Measurements from ENCODE around the gene CCT7. TPM values are rescaled to one million over a fixed set of nuclear protein-coding genes. Genes with fewer than 3 reads are reported as not detected.

CCT7 gene
- total RNA-seq = 100 to 1,000 TPM; 347 to 391 TPM
- 254 TPM for polyA plus RNA-seq (2013, experiment 1 of 2)
- polyA plus RNA-seq (2013, experiment 2 of 2) = 232 TPM
- long read RNA-seq, experiment 1, transcript CCT7-201 (12 exons, 1,916 nt) = major isoform, 87 of 188 reads
- long read RNA-seq, experiment 1, partial matches to known transcripts = 75 of 188 reads
- long read RNA-seq, experiment 1, other reads (novel, unspliced or antisense) = 23 of 188 reads
- long read RNA-seq, experiment 2, transcript CCT7-201 (12 exons, 1,916 nt) = major isoform, 564 of 608 reads
- long read RNA-seq, experiment 2, partial matches to known transcripts = 21 of 608 reads
- long read RNA-seq, experiment 2, other reads (novel, unspliced or antisense) = 20 of 608 reads
- long read RNA-seq, experiment 3, transcript CCT7-201 (12 exons, 1,916 nt) = major isoform, 2,427 of 2,523 reads
- long read RNA-seq, experiment 3, transcript CCT7-215 (13 exons, 2,031 nt) = minor isoform, 6 of 2,523 reads
- long read RNA-seq, experiment 3, transcript CCT7-202 (7 exons, 1,234 nt) = minor isoform, 6 of 2,523 reads
- long read RNA-seq, experiment 3, partial matches to known transcripts = 40 of 2,523 reads
- long read RNA-seq, experiment 3, other reads (novel, unspliced or antisense) = 42 of 2,523 reads
- long read RNA-seq, experiment 4, transcript CCT7-216 (10 exons, 1,674 nt) = minor isoform, 7 of 1,720 reads
- long read RNA-seq, experiment 4, transcript CCT7-201 (12 exons, 1,916 nt) = major isoform, 1,560 of 1,720 reads
- long read RNA-seq, experiment 4, transcript CCT7-202 (7 exons, 1,234 nt) = minor isoform, 9 of 1,720 reads
- long read RNA-seq, experiment 4, partial matches to known transcripts = 123 of 1,720 reads
- long read RNA-seq, experiment 4, other reads (novel, unspliced or antisense) = 19 of 1,720 reads

GRCh38 chr2:73233932-73234832, at the start of gene CCT7:
TSS of gene CCT7 (plus strand) at chr2:73234308. CDS start at chr2:73234379, 71 bp downstream.
- H3K4me1 Mint-ChIP-seq = peaks cover 22% of the 10 kb centered on the region
- TF ChIP-seq CTCF (conservative IDR thresholded peaks at IDR 0.05) = no peak
- Histone ChIP-seq H3K27ac (ENCODE audit: low read depth, low read length) (peak within 1 kb of the TSS; percentile 88), H3K4me3 (ENCODE audit: low read length) (peak within 1 kb of the TSS; percentile 98), H3K9ac (ENCODE audit: extremely low read depth, low read length, poor library complexity, severe bottlenecking) (peak within 1 kb of the TSS; percentile 95), H3K27me3 (ENCODE audit: control insufficient read depth, insufficient read depth, low read length, poor library complexity, severe bottlenecking) (no peaks in the 10 kb centered on the region), H3K36me3 (ENCODE audit: control insufficient read depth, insufficient read depth, low read length) (peaks cover 11% of the 10 kb centered on the region), H3K9me3 (ENCODE audit: control insufficient read depth, low read length) (no peaks in the 10 kb centered on the region), H3K4me1 (ENCODE audit: control insufficient read depth, insufficient read depth, low read length) (no peaks in the 10 kb centered on the region)
- peaks cover 2% of the 10 kb centered on the region for H3K36me3 Mint-ChIP-seq (ENCODE audit: low read depth)
- no peaks in the 10 kb centered on the region for H3K9me3 Mint-ChIP-seq
- peak within 1 kb of the TSS; percentile 97 for H3K4me3 Mint-ChIP-seq
- H3K27ac Mint-ChIP-seq = peak within 1 kb of the TSS; percentile 96
- 0 to 1% methylated on average over 25 to 69 of the region's 69 CpGs for WGBS, 2 experiments (ENCODE audit: insufficient coverage in 1 of 2, insufficient read length in 1 of 2)
- H3K27me3 Mint-ChIP-seq (ENCODE audit: insufficient read depth) = no peaks in the 10 kb centered on the region
- DNase-seq = peak; percentile 95

- no peak for DNase-seq
- H3K9ac ChIP-seq (ENCODE audit: extremely low read depth, low read length, poor library complexity, severe bottlenecking) = no peak overlapping the region
- H3K27me3 ChIP-seq (ENCODE audit: control insufficient read depth, insufficient read depth, low read length, poor library complexity, severe bottlenecking) = peaks cover 33% of the 10 kb centered on the region
- no peak overlapping the region for H3K4me3 ChIP-seq (ENCODE audit: low read length)
- Mint-ChIP-seq H3K27ac (no peak overlapping the region), H3K4me1 (no peaks in the 10 kb centered on the region), H3K27me3 (ENCODE audit: insufficient read depth) (peaks cover 69% of the 10 kb centered on the region), H3K36me3 (ENCODE audit: low read depth) (no peaks in the 10 kb centered on the region), H3K4me3 (no peak overlapping the region), H3K9me3 (peaks cover 4% of the 10 kb centered on the region)
- H3K27ac ChIP-seq (ENCODE audit: low read depth, low read length) = no peak overlapping the region
- no peak for TF ChIP-seq CTCF (conservative IDR thresholded peaks at IDR 0.05)
- WGBS, 2 experiments (ENCODE audit: insufficient coverage in 1 of 2, insufficient read length in 1 of 2) = 76% methylated on average over 2 of the region's 2 CpGs; no CpG with 5 or more reads in 1 of the 2 experiments
- no peaks in the 10 kb centered on the region for H3K9me3 ChIP-seq (ENCODE audit: control insufficient read depth, low read length)
- no peaks in the 10 kb centered on the region for H3K36me3 ChIP-seq (ENCODE audit: control insufficient read depth, insufficient read depth, low read length)
- no peaks in the 10 kb centered on the region for H3K4me1 ChIP-seq (ENCODE audit: control insufficient read depth, insufficient read depth, low read length)
These were observed 48.1 kb upstream of the CCT7 start for GRCh38 chr2:73185965-73186364.

- Mint-ChIP-seq H3K4me1 (peaks cover 7% of the 10 kb centered on the region), H3K36me3 (ENCODE audit: low read depth) (no peaks in the 10 kb centered on the region), H3K27ac (no peak overlapping the region), H3K9me3 (peaks cover 4% of the 10 kb centered on the region), H3K4me3 (no peak overlapping the region), H3K27me3 (ENCODE audit: insufficient read depth) (peaks cover 57% of the 10 kb centered on the region)
- H3K4me1 ChIP-seq (ENCODE audit: control insufficient read depth, insufficient read depth, low read length) = no peaks in the 10 kb centered on the region
- WGBS, 2 experiments (ENCODE audit: insufficient coverage in 1 of 2, insufficient read length in 1 of 2) = 81% methylated on average over 2 of the region's 2 CpGs; no CpG with 5 or more reads in 1 of the 2 experiments
- H3K27me3 ChIP-seq (ENCODE audit: control insufficient read depth, insufficient read depth, low read length, poor library complexity, severe bottlenecking) = peaks cover 33% of the 10 kb centered on the region
- no peaks in the 10 kb centered on the region for H3K9me3 ChIP-seq (ENCODE audit: control insufficient read depth, low read length)
- no peaks in the 10 kb centered on the region for H3K36me3 ChIP-seq (ENCODE audit: control insufficient read depth, insufficient read depth, low read length)
- no peak overlapping the region for H3K9ac ChIP-seq (ENCODE audit: extremely low read depth, low read length, poor library complexity, severe bottlenecking)
- DNase-seq = no peak
- TF ChIP-seq CTCF (conservative IDR thresholded peaks at IDR 0.05) = no peak
- H3K4me3 ChIP-seq (ENCODE audit: low read length) = no peak overlapping the region
- no peak overlapping the region for H3K27ac ChIP-seq (ENCODE audit: low read depth, low read length)
These were observed 46.6 kb upstream of the CCT7 start for GRCh38 chr2:73187549-73187948.

Data from endodermal cell (in vitro differentiated cells).